ENCODE data around the gene SLC22A12. TPM values are rescaled to one million over a fixed set of nuclear protein-coding genes. Genes with fewer than 3 reads are reported as not detected.

The SLC22A12 gene
- total RNA-seq, result under 1 TPM in 1 of 4 donors, not detected in 3; 0.56 TPM

GRCh38 chr11:64590763-64591221, at the start of gene SLC22A12:
SLC22A12 (plus strand) TSS chr11:64591220; CDS start chr11:64591557, 337 bp downstream.
- DNase-seq (ENCODE audit: low spot score) (no peak), ATAC-seq (ENCODE audit: low FRiP score) (no peak)
- no peak for TF ChIP-seq CTCF (IDR thresholded peaks at IDR 0.05)

- DNase-seq (ENCODE audit: low spot score) (no peak), ATAC-seq (ENCODE audit: low FRiP score) (no peak)
- no peak for TF ChIP-seq CTCF (IDR thresholded peaks at IDR 0.05)
These were observed 48.6 kb upstream of the SLC22A12 start for GRCh38 chr11:64542172-64543125.

- ATAC-seq (ENCODE audit: low FRiP score) (no peak), DNase-seq (ENCODE audit: low spot score) (no peak)
- TF ChIP-seq CTCF (IDR thresholded peaks at IDR 0.05), result no peak
These were observed 47.2 kb upstream of the SLC22A12 start for GRCh38 chr11:64543818-64544217.

GRCh38 chr11:64544616-64545296, 46.3 kb upstream of the SLC22A12 start:
- DNase-seq (ENCODE audit: low spot score) (no peak), ATAC-seq (ENCODE audit: low FRiP score) (no peak)
- TF ChIP-seq CTCF (IDR thresholded peaks at IDR 0.05), result no peak

GRCh38 chr11:64545619-64546018, 45.4 kb upstream of the SLC22A12 start:
- DNase-seq (ENCODE audit: low spot score) (no peak), ATAC-seq (ENCODE audit: low FRiP score) (no peak)
- TF ChIP-seq CTCF (IDR thresholded peaks at IDR 0.05), result no peak

- peak; percentile 35 for ATAC-seq (ENCODE audit: low FRiP score)
- no peak for DNase-seq (ENCODE audit: low spot score)
- TF ChIP-seq CTCF (IDR thresholded peaks at IDR 0.05), result no peak
These were observed 44.8 kb upstream of the SLC22A12 start for GRCh38 chr11:64546176-64546575.
